GM18909 (cell line): ENCODE data around the gene STX4.
"Not testable (repeated sequence)": the region's sequence is repeated elsewhere in the genome, so short reads cannot be mapped to it uniquely, and the experiment has no call there.

Source experiments
- ATAC-seq: cut with Tn5 transposase; IDR thresholded peaks from one replicate; pipeline ENCODE4 v1.9.1; 2021; ENCODE audit warnings: mild to moderate bottlenecking; ENCODE audit not compliant: unreplicated experiment, poor library complexity

STX4 gene

GRCh38 chr16:30998852-30999761, 34.3 kb upstream of the STX4 start:
- ATAC-seq: no peak

- ATAC-seq: no peak
These were observed 32.5 kb upstream of the STX4 start for GRCh38 chr16:31000671-31001382.

- no peak for ATAC-seq
These were observed 31.7 kb upstream of the STX4 start for GRCh38 chr16:31001507-31002249.

GRCh38 chr16:31002250-31002700, 31.1 kb upstream of the STX4 start:
- no peak for ATAC-seq

GRCh38 chr16:31002862-31003341, 30.5 kb upstream of the STX4 start:
- no peak for ATAC-seq

- ATAC-seq: no peak
These were observed 29.6 kb upstream of the STX4 start for GRCh38 chr16:31003744-31004143.

- ATAC-seq: no peak
These were observed 28.7 kb upstream of the STX4 start for GRCh38 chr16:31004658-31005057.

DNA sequence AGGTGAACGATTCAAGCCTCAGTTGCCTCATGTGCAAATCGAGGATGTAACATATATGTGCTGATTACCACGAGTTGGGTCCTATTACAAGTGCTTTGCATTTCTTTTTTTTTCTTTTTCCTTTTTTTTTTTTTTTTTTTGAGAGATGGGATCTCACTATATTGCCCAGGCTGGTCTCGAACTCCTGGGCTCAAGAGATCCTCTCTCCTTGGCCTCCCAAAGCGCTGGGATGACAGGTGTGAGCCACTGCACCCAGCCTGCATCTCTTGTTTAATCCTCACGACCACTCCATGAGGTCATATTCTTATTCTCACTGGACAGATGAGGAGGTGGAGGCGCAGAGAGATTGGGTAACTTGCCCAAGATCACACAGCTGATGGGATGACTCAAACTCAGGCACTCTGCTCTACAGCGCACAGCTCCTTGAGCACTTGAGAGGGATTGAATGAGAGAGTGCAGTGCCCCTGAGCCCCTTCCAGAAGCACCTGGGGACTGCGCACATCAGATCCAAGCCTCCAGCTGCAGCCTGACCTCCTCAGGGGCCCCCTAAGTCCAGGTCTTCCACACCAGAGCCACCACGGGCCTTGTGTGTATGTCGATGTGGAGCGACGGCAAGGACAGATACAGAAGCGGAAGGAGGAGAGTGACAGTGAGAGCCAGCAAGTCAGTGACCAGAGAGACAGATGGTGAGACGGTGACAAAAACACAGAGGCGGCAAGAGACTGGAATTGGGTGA, 27.8 kb upstream of the STX4 start:
- no peak for ATAC-seq

- ATAC-seq: no peak
These were observed 27.3 kb upstream of the STX4 start for GRCh38 chr16:31006086-31006385.

- no peak for ATAC-seq
These were observed 26.8 kb upstream of the STX4 start for GRCh38 chr16:31006589-31006988.

- no peak for ATAC-seq
These were observed 25.7 kb upstream of the STX4 start for GRCh38 chr16:31007684-31008083.

DNA sequence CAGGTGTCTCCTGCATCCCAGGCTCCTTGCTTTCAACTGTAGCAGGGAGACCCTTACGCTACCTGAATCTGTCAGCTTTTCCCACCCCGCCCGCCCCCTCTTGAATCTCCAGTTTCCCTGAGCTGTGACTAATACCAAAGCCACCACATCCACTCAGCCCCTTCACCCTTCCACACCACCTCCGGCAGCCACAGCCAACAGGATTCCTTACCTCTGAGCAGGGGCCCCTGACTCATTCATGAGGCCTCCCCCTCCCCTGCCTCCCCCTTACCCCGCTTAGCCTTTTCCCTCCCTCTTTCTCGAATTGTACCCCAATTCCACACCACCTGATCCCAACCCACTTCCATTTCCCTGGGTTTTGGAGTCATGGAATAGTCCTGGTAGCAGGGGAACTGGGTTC, 25.2 kb upstream of the STX4 start:
- ATAC-seq: no peak

- ATAC-seq: no peak
These were observed 24.8 kb upstream of the STX4 start for GRCh38 chr16:31008551-31008950.

- no peak for ATAC-seq
These were observed 24.2 kb upstream of the STX4 start for GRCh38 chr16:31009120-31009519.

GRCh38 chr16:31009894-31010584, 23.3 kb upstream of the STX4 start:
- ATAC-seq: no peak

DNA sequence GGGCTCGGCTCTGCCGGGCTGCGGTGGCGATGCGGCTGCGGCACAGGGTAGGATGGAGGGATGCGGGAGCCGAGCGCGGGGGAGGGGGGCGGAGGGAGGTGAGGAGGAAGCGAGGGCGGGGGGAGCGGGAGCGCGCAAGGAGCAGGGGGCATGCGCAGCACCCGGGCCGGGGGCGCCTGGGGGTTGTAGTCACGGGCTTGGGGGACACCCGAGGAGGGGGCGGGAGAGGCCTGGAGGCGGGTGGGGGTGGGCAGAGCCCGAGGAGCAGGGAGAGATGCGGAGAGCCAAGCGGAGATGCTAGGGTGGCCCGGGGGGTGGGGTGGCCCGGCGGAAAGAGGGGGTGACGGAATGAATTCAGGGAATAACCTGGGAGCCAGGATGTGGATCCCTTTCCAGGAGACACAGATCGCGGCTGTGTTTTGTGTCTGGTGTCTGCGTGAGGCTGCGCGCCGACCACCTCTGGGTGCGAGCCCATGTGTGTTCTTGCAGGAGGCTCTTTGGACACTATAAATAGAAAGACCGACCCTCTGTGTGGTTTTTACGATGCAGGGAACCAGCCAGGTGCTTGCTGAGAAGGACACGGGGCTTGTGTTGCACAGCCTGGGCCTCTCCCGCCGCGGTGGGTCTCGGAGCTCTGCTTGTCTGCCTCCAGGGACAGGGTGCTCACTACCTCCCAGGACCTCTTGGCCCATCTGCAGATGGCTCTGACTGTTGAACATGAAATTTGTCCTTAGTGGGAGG, 22.6 kb upstream of the STX4 start, which contains the start of gene STX1B:
TSS of gene STX1B (minus strand) at position 54 of the 741 bp plus-strand sequence. CDS start 242 bp downstream, outside the sequence.
- ATAC-seq: no peak

DNA sequence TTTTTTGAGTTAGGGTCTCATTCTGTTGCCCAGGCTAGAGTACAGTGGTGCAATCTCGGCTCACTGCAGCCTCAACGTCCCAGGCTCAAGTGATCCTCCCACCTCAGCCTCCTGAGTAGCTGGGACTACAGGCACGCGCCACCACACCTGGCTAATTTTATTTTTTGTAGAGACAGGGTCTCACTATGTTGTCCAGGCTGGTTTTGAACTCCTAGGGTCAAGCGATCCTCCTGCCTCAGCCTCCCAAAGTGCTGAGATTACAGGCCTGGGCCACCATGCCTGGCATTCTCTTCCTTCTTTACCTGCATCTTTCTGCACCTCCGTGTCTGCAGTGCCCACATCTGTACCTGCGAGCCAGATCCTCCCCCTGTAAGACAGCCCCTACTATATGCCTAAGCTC, 21.5 kb upstream of the STX4 start:
- ATAC-seq: not testable (repeated sequence)

DNA sequence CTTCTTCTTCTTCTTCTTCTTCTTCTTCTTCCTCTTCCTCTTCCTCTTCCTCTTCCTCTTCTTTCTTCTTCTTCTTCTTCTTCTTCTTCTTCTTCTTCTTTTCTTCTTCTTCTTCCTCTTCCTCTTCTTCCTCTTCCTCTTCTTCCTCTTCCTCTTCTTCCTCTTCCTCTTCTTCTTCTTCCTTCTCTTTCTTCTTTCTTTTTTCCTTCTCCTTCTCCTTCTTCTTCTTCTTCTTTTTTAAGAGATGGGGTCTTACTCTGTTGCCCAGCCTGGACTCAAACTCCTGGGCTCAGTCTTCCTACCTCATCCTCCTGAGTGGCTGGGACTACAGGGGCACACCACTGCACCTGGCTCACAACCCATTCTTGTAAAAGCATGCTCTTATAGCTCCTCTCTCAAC, 20.1 kb upstream of the STX4 start:
- ATAC-seq: not testable (repeated sequence)

DNA sequence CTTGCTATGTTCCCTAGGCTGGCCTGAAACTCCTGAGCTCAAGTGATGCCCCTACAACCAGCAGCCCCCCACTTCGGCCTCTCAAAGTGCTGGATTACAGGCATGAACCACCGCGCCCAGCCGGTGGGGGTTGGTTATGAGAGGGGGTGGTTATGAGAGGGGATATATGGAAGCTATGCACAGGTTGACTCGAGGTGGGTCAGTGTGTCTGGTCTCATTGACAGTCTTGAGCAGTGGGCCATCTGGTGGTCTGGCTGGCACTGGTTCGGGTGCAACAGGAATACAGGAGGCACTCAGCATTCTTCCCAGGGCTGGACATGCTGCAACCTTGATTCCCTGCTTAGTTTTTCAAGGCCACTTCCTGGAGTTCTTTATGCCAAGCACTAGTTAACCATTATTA, 17.3 kb upstream of the STX4 start:
- no peak for ATAC-seq
